GM23338 (cell line): ENCODE measurements around the gene ASB2. TPM values are rescaled to one million over a fixed set of nuclear protein-coding genes. Genes with fewer than 3 reads are reported as not detected.

Experiments used
- ATAC-seq: fragments of 200-7000 bp; cut with Tn5 transposase; 3 replicates; pipeline ENCODE4 v1.9.1; 2020
- DNase-seq: peaks from one replicate; pipeline ENCODE4 v3.0.0-alpha.2; 2015; ENCODE audit warnings: low spot score
- H2AFZ ChIP-seq: fragments of 200-600 bp; sonication (generic); 2 replicates; pipeline ENCODE4 v1.8.0; 2016; ENCODE audit warnings: antibody characterized with exemption, mild to moderate bottlenecking, moderate library complexity
- H3F3A ChIP-seq: fragments of 200-600 bp; sonication (generic); replicated peaks from 2 replicates; pipeline ENCODE4 v1.8.0; 2017; ENCODE audit warnings: antibody characterized with exemption, mixed run types, low read depth
- H3K27ac ChIP-seq: fragments of 200-600 bp; sonication (generic); 2 replicates; pipeline ENCODE4 v1.6.1; 2016; ENCODE audit warnings: low read depth
- H3K27me3 ChIP-seq: fragments of 200-600 bp; sonication (generic); 2 replicates; pipeline ENCODE4 v1.8.0; 2016; ENCODE audit warnings: mild to moderate bottlenecking, mixed run types, moderate library complexity; ENCODE audit not compliant: insufficient read depth
- H3K36me3 ChIP-seq: fragments of 200-600 bp; sonication (generic); 2 replicates; pipeline ENCODE4 v1.8.0; 2016; ENCODE audit warnings: mild to moderate bottlenecking; ENCODE audit not compliant: insufficient read depth
- H3K4me1 ChIP-seq: fragments of 200-600 bp; sonication (generic); 2 replicates; pipeline ENCODE4 v1.8.0; 2016; ENCODE audit warnings: mild to moderate bottlenecking, moderate library complexity; ENCODE audit not compliant: insufficient read depth
- H3K4me2 ChIP-seq: fragments of 200-600 bp; sonication (generic); 2 replicates; pipeline ENCODE4 v1.7.1; 2017; ENCODE audit warnings: mixed run types
- H3K4me3 ChIP-seq: fragments of 200-600 bp; sonication (generic); 2 replicates; pipeline ENCODE4 v1.6.1; 2016; ENCODE audit warnings: mixed run types
- H3K79me2 ChIP-seq: fragments of 200-600 bp; sonication (generic); replicated peaks from 2 replicates; pipeline ENCODE4 v1.8.0; 2017; ENCODE audit warnings: mild to moderate bottlenecking; ENCODE audit not compliant: insufficient read depth
- H3K9me2 ChIP-seq: fragments of 200-600 bp; sonication (generic); 2 replicates; pipeline ENCODE4 v1.8.0; 2017; ENCODE audit not compliant: insufficient read depth
- H4K20me1 ChIP-seq: fragments of 200-600 bp; sonication (generic); replicated peaks from 2 replicates; pipeline ENCODE4 v1.8.0; 2017; ENCODE audit warnings: mild to moderate bottlenecking; ENCODE audit not compliant: insufficient read depth
- H3K27ac Mint-ChIP-seq: 2 replicates; pipeline ENCODE4 v1.8.0; 2020; ENCODE audit warnings: inconsistent platforms, mild to moderate bottlenecking, moderate library complexity, mixed read lengths
- H3K27me3 Mint-ChIP-seq: 3 replicates; pipeline ENCODE4 v1.8.0; 2022; ENCODE audit warnings: low read depth, mild to moderate bottlenecking, moderate library complexity, mixed read lengths, inconsistent platforms; ENCODE audit not compliant: insufficient read depth, poor library complexity
- H3K36me3 Mint-ChIP-seq: 3 replicates; pipeline ENCODE4 v1.8.0; 2021; ENCODE audit warnings: low read depth, mild to moderate bottlenecking, inconsistent platforms, moderate library complexity, mixed read lengths
- H3K4me1 Mint-ChIP-seq: 3 replicates; pipeline ENCODE4 v1.8.0; 2020; ENCODE audit warnings: mild to moderate bottlenecking, inconsistent platforms, mixed read lengths
- H3K4me3 Mint-ChIP-seq: 3 replicates; pipeline ENCODE4 v1.8.0; 2021; ENCODE audit warnings: moderate library complexity, mild to moderate bottlenecking, inconsistent platforms, mixed read lengths
- H3K9me3 Mint-ChIP-seq: 3 replicates; pipeline ENCODE4 v1.8.0; 2020; ENCODE audit warnings: moderate library complexity, mild to moderate bottlenecking, inconsistent platforms, mixed read lengths
- CREB1 ChIP-seq: fragments of 250-450 bp; sonication (Bioruptor Pico); IDR thresholded peaks from 2 replicates; pipeline ENCODE4 v1.5.0; 2020; ENCODE audit warnings: low read depth, mild to moderate bottlenecking, moderate library complexity
- CTCF ChIP-seq, 2 experiments: fragments of 200-600 bp in 1 of 2; sonication (generic) in 1 of 2; conservative IDR thresholded peaks; 2 replicates each; pipeline versions ENCODE4 v1.5.1 to v1.6.1; 2016 to 2017; ENCODE audit warnings: antibody characterized with exemption in 2 of 2, low read depth in 2 of 2, mild to moderate bottlenecking in 2 of 2, moderate library complexity in 1 of 2
- ETS1 ChIP-seq: IDR thresholded peaks from 2 replicates; pipeline ENCODE4 v1.6.1; 2016; ENCODE audit warnings: antibody characterized with exemption
- EZH2 ChIP-seq: fragments of 200-600 bp; sonication (generic); IDR thresholded peaks from one replicate; pipeline ENCODE4 v1.8.0; 2017; ENCODE audit warnings: antibody characterized with exemption, mild to moderate bottlenecking, low read depth; ENCODE audit not compliant: unreplicated experiment
- EZH2phosphoT487 ChIP-seq: fragments of 200-600 bp; sonication (generic); IDR thresholded peaks from one replicate; pipeline ENCODE4 v1.8.1; 2018; ENCODE audit warnings: antibody characterized with exemption; ENCODE audit not compliant: unreplicated experiment
- JUNB ChIP-seq: IDR thresholded peaks from one replicate; pipeline ENCODE4 v1.6.1; 2016; ENCODE audit warnings: antibody characterized with exemption; ENCODE audit not compliant: unreplicated experiment
- NANOG ChIP-seq: IDR thresholded peaks from 2 replicates; pipeline ENCODE4 v1.6.1; 2016; ENCODE audit warnings: antibody characterized with exemption, borderline replicate concordance
- POLR2AphosphoS5 ChIP-seq: IDR thresholded peaks from 2 replicates; pipeline ENCODE4 v1.6.1; 2016; ENCODE audit warnings: antibody characterized with exemption, low read depth
- ZNF114 ChIP-seq: fragments of 250-450 bp; sonication (Bioruptor Pico); IDR thresholded peaks from 2 replicates; pipeline ENCODE4 v1.5.0; 2020; ENCODE audit warnings: mild to moderate bottlenecking, moderate library complexity
- ZNF331 ChIP-seq: fragments of 250-450 bp; sonication (Bioruptor Pico); IDR thresholded peaks from 2 replicates; pipeline ENCODE4 v1.5.0; 2020; ENCODE audit warnings: low read depth, mild to moderate bottlenecking, moderate library complexity
- ZNF462 ChIP-seq: fragments of 250-450 bp; sonication (Bioruptor Pico); IDR thresholded peaks from 2 replicates; pipeline ENCODE4 v1.5.0; 2020; ENCODE audit warnings: mild to moderate bottlenecking, moderate library complexity
- polyA plus RNA-seq: library from polyadenylated mRNA; unstranded; fragments of >200 nt; fragmentation: Nextera tagmentation; extraction: Ambion mirVana; gene quantifications from 2 replicates; pipeline ENCODE4 v1.2.1, GENCODE V29; 2016
- total RNA-seq: library from RNA; depleted of rRNA; stranded (reverse); fragments of >200 nt; shearing (Covaris generic); gene quantifications from 2 replicates; pipeline ENCODE4 v1.2.3, GENCODE V29; 2014

The ASB2 gene
- total and polyA plus RNA-seq, 2 experiments from 2014 or later = 1.2 to 1.7 TPM

- no peak for TF ChIP-seq ZNF462 (CRISPR knock-in tag)
- no peak for TF ChIP-seq CTCF (conservative IDR thresholded peaks at IDR 0.05; ENCODE audit: low read depth in 2 of 2)
- TF ChIP-seq CREB1 (CRISPR knock-in tag) = no peak
Observed at GRCh38 chr14:93895023-93895604, 81.3 kb downstream of the ASB2 start (continued).

- Mint-ChIP-seq H3K27me3 (peaks cover 10% of the 10 kb centered on the region), H3K9me3 (no peaks in the 10 kb centered on the region; the same call in 2 of the 3 replicates), H3K27ac (no peak overlapping the region), H3K4me3 (peak overlapping the region; percentile 42; the same call in 2 of the 3 replicates), H3K4me1 (peaks cover 39% of the 10 kb centered on the region), H3K36me3 (no peaks in the 10 kb centered on the region)
- peak overlapping the region; percentile 73 for H3K4me2 ChIP-seq
- no peaks in the 10 kb centered on the region for H3K79me2 ChIP-seq
- H4K20me1 ChIP-seq = no peaks in the 10 kb centered on the region
- no peaks in the 10 kb centered on the region for H3K27me3 ChIP-seq
- H3K4me1 ChIP-seq = peaks cover 20% of the 10 kb centered on the region
- H3K4me3 ChIP-seq = 0 out of 2 replicates have a peak overlapping the region, but pooled peaks have one; percentile 25
- H3F3A ChIP-seq = no peaks in the 10 kb centered on the region
- ATAC-seq (peak; percentile 72), DNase-seq (peak; percentile 57)
- H3K27ac ChIP-seq = no peak overlapping the region
- H2AFZ ChIP-seq = peak overlapping the region; percentile 98
- H3K9me2 ChIP-seq = no peaks in the 10 kb centered on the region
- H3K36me3 ChIP-seq = no peaks in the 10 kb centered on the region; the same call in 1 of the 2 replicates
- no peak for TF ChIP-seq CREB1 (CRISPR knock-in tag)
- no peak for TF ChIP-seq ZNF331
- no peak for TF ChIP-seq JUNB
- no peak for TF ChIP-seq EZH2
- TF ChIP-seq NANOG = no peak
- TF ChIP-seq CTCF (conservative IDR thresholded peaks at IDR 0.05; ENCODE audit: low read depth in 2 of 2) = no peak
- no peak for TF ChIP-seq ETS1
- no peak for TF ChIP-seq POLR2AphosphoS5
- TF ChIP-seq ZNF114 = no peak
- TF ChIP-seq EZH2phosphoT487 = no peak
Observed at GRCh38 chr14:93893661-93894261, 82.6 kb downstream of the ASB2 start.
